ENCODE results near the gene EED. TPM values are rescaled to one million over a fixed set of nuclear protein-coding genes. Genes with fewer than 3 reads are reported as not detected.

The EED gene
- total and polyA plus RNA-seq, 2 experiments from 2014 or later, result 15.5 to 23.7 TPM

DNA sequence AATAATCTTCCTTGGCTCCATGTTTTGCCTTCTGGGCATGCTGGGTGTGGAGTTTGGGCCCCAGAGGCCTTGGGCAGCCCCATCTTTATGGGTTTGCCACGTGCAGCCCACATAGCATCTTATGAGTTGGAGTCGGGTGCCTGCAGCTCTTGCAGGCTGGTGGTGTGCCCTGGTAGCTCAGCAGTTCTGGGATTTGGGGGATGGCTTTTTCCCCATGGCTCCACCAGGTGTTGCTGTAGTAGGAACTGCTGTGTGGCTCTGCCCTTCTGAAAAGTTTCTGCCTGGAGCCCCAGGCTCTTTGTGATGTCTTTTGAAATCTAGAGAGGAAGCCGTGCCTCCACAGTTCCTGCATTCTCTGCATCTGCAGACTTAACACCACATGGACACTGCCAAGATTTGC, 16.8 kb downstream of the EED start:
- H3K4me2 ChIP-seq, result no peak overlapping the region
- H3K4me1 ChIP-seq (ENCODE audit: insufficient read depth), result no peaks in the 10 kb centered on the region
- no peak overlapping the region for H2AFZ ChIP-seq
- no peaks in the 10 kb centered on the region for H4K20me1 ChIP-seq (ENCODE audit: insufficient read depth, poor library complexity, severe bottlenecking)
- H3K27me3 ChIP-seq, result no peaks in the 10 kb centered on the region
- H3K36me3 ChIP-seq (replicated peaks; ENCODE audit: insufficient read depth, low read depth), result no peaks in the 10 kb centered on the region
- TF ChIP-seq EZH2 (IDR thresholded peaks at IDR 0.05; ENCODE audit: borderline replicate concordance) (no peak), EZH2phosphoT487 (IDR thresholded peaks at IDR 0.05; ENCODE audit: low read depth, severe bottlenecking, unreplicated experiment) (no peak)
- TF ChIP-seq, protein P1, sequence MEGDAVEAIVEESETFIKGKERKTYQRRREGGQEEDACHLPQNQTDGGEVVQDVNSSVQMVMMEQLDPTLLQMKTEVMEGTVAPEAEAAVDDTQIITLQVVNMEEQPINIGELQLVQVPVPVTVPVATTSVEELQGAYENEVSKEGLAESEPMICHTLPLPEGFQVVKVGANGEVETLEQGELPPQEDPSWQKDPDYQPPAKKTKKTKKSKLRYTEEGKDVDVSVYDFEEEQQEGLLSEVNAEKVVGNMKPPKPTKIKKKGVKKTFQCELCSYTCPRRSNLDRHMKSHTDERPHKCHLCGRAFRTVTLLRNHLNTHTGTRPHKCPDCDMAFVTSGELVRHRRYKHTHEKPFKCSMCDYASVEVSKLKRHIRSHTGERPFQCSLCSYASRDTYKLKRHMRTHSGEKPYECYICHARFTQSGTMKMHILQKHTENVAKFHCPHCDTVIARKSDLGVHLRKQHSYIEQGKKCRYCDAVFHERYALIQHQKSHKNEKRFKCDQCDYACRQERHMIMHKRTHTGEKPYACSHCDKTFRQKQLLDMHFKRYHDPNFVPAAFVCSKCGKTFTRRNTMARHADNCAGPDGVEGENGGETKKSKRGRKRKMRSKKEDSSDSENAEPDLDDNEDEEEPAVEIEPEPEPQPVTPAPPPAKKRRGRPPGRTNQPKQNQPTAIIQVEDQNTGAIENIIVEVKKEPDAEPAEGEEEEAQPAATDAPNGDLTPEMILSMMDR (IDR thresholded peaks at IDR 0.05; ENCODE audit: poor library complexity), result no peak
- H3K9me3 ChIP-seq (ENCODE audit: low read depth), result no peaks in the 10 kb centered on the region
- no peak overlapping the region for H3K27ac ChIP-seq
- H3K4me3 ChIP-seq, result no peak overlapping the region
- H3K79me2 ChIP-seq, result peaks cover 7% of the 10 kb centered on the region
- WGBS (ENCODE audit: low lambda C conversion rate, missing lambda C conversion rate), result 94% methylated on average over 3 of the region's 3 CpGs
- no peaks in the 10 kb centered on the region for H3K9me2 ChIP-seq (replicated peaks; ENCODE audit: insufficient read depth)
- no peak for DNase-seq (ENCODE audit: low spot score)

GRCh38 chr11:86262387-86262786, 17.8 kb downstream of the EED start:
- no peaks in the 10 kb centered on the region for H3K9me3 ChIP-seq (ENCODE audit: low read depth)
- H2AFZ ChIP-seq, result no peak overlapping the region
- no peak overlapping the region for H3K27ac ChIP-seq
- no peaks in the 10 kb centered on the region for H3K4me1 ChIP-seq (ENCODE audit: insufficient read depth)
- H3K4me2 ChIP-seq, result no peak overlapping the region
- no peaks in the 10 kb centered on the region for H3K27me3 ChIP-seq
- H4K20me1 ChIP-seq (ENCODE audit: insufficient read depth, poor library complexity, severe bottlenecking), result no peaks in the 10 kb centered on the region
- no peak overlapping the region for H3K4me3 ChIP-seq
- TF ChIP-seq, protein P1 (IDR thresholded peaks at IDR 0.05; ENCODE audit: poor library complexity), result no peak
- WGBS (ENCODE audit: low lambda C conversion rate, missing lambda C conversion rate), result 96% methylated on average over 6 of the region's 6 CpGs
- no peaks in the 10 kb centered on the region for H3K9me2 ChIP-seq (replicated peaks; ENCODE audit: insufficient read depth)
- DNase-seq (ENCODE audit: low spot score), result no peak
- H3K36me3 ChIP-seq (replicated peaks; ENCODE audit: insufficient read depth, low read depth), result no peaks in the 10 kb centered on the region
- no peaks in the 10 kb centered on the region for H3K79me2 ChIP-seq

DNA sequence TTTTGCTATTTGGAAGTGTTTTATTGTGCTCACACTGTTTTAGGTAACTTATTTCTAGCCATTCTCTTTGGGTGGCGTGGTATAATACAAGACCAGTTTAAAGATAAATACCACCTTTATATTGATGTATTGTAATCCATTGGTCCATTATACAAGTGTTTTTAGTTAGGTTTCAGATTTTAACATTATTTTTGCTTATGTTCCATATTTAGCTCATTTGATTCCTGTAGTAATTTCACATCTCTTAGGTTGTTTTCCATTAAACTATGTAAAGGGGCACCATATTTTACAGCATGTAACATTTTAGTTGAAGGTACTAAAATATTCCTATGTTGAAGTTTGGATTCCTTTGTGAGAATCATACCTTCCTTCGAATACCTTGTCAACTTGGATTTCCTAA, 20.1 kb downstream of the EED start:
- no peak for TF ChIP-seq EZH2phosphoT487 (IDR thresholded peaks at IDR 0.05; ENCODE audit: low read depth, severe bottlenecking, unreplicated experiment)
- TF ChIP-seq, protein P1 (IDR thresholded peaks at IDR 0.05; ENCODE audit: poor library complexity), result no peak
- no peak for TF ChIP-seq EZH2 (IDR thresholded peaks at IDR 0.05; ENCODE audit: borderline replicate concordance)
- no peaks in the 10 kb centered on the region for H3K4me1 ChIP-seq (ENCODE audit: insufficient read depth)
- WGBS (ENCODE audit: low lambda C conversion rate, missing lambda C conversion rate), result 100% methylated on average over 2 of the region's 2 CpGs

DNA sequence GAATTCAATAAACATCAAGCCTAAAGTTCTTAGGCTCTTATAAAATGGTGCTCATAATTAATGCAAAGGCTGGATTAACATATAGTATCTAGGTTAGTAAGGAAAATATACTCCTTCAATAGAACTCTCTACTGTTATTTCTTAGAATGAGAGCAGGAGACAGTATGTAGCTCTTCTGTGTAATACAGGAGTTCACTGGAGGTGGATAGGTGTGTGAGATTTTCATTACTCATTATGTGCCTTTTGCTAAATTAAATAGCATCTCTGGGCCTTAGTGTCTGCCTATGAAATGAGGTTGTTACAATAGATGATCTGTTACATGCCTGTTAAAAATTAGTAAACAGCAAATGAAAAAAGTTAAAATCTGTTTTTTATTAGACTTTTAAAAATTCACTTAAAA, 20.6 kb downstream of the EED start:
- DNase-seq (ENCODE audit: low spot score), result no peak
- Histone ChIP-seq H3K9me3 (ENCODE audit: low read depth) (no peaks in the 10 kb centered on the region), H3K9me2 (replicated peaks; ENCODE audit: insufficient read depth) (no peaks in the 10 kb centered on the region), H2AFZ (no peak overlapping the region), H3K4me2 (no peak overlapping the region), H3K4me1 (ENCODE audit: insufficient read depth) (no peaks in the 10 kb centered on the region), H3K36me3 (replicated peaks; ENCODE audit: insufficient read depth, low read depth) (no peaks in the 10 kb centered on the region), H3K79me2 (peaks cover 3% of the 10 kb centered on the region), H3K27ac (no peak overlapping the region), H3K27me3 (no peaks in the 10 kb centered on the region), H4K20me1 (ENCODE audit: insufficient read depth, poor library complexity, severe bottlenecking) (no peaks in the 10 kb centered on the region), H3K4me3 (no peak overlapping the region)
- TF ChIP-seq EZH2phosphoT487 (IDR thresholded peaks at IDR 0.05; ENCODE audit: low read depth, severe bottlenecking, unreplicated experiment) (no peak), EZH2 (IDR thresholded peaks at IDR 0.05; ENCODE audit: borderline replicate concordance) (no peak)

More for the DNA sequence above, 20.1 kb downstream of the EED start:
- Histone ChIP-seq H2AFZ (no peak overlapping the region), H3K79me2 (peaks cover 1% of the 10 kb centered on the region), H3K9me2 (replicated peaks; ENCODE audit: insufficient read depth) (no peaks in the 10 kb centered on the region), H4K20me1 (ENCODE audit: insufficient read depth, poor library complexity, severe bottlenecking) (no peaks in the 10 kb centered on the region), H3K4me2 (no peak overlapping the region), H3K9me3 (ENCODE audit: low read depth) (no peaks in the 10 kb centered on the region), H3K27ac (no peak overlapping the region), H3K36me3 (replicated peaks; ENCODE audit: insufficient read depth, low read depth) (no peaks in the 10 kb centered on the region), H3K27me3 (no peaks in the 10 kb centered on the region), H3K4me3 (no peak overlapping the region)
- no peak for DNase-seq (ENCODE audit: low spot score)

Data from hepatocyte (in vitro differentiated cells).